Measurements from ENCODE around the gene CADPS2. TPM values are rescaled to one million over a fixed set of nuclear protein-coding genes. Genes with fewer than 3 reads are reported as not detected.

Gene CADPS2
- total RNA-seq, 1 donor from 2014 or later = 10.1 TPM

DNA sequence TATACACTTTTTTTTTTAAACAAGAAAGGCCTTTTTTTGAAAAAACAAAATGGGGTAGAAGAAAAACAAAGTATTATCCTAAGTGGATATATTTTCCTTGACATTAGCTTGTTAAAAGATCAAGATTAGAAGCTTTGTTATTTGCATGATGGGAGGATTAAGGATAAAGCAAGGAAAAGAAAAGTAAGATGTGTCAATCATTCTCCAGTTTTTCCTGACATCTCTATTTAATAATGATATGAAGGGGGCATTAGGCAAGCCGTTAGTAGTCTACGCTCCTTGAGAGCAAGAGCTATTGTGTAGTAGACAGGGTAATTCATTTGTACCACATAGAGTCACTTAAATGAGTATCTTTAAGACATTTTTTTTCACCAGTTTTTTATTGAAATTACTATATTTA is 324.9 kb downstream of the CADPS2 start:
- Mint-ChIP-seq H3K36me3 (no peaks in the 10 kb centered on the region), H3K27me3 (peaks cover 4% of the 10 kb centered on the region), H3K27ac (no peak overlapping the region), H3K9me3 (no peaks in the 10 kb centered on the region), H3K4me3 (no peak overlapping the region), H3K4me1 (ENCODE audit: unreplicated experiment) (no peaks in the 10 kb centered on the region)
- DNase-seq (ENCODE audit: extremely low spot score, unreplicated experiment) = no peak
- TF ChIP-seq, protein P1, sequence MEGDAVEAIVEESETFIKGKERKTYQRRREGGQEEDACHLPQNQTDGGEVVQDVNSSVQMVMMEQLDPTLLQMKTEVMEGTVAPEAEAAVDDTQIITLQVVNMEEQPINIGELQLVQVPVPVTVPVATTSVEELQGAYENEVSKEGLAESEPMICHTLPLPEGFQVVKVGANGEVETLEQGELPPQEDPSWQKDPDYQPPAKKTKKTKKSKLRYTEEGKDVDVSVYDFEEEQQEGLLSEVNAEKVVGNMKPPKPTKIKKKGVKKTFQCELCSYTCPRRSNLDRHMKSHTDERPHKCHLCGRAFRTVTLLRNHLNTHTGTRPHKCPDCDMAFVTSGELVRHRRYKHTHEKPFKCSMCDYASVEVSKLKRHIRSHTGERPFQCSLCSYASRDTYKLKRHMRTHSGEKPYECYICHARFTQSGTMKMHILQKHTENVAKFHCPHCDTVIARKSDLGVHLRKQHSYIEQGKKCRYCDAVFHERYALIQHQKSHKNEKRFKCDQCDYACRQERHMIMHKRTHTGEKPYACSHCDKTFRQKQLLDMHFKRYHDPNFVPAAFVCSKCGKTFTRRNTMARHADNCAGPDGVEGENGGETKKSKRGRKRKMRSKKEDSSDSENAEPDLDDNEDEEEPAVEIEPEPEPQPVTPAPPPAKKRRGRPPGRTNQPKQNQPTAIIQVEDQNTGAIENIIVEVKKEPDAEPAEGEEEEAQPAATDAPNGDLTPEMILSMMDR (conservative IDR thresholded peaks at IDR 0.05) = no peak

GRCh38 chr7:122556873-122557542 is 329.3 kb downstream of the CADPS2 start:
- H3K9me3 Mint-ChIP-seq = no peaks in the 10 kb centered on the region
- DNase-seq (ENCODE audit: extremely low spot score, unreplicated experiment) = no peak
- H3K27me3 Mint-ChIP-seq = peaks cover 4% of the 10 kb centered on the region
- no peaks in the 10 kb centered on the region for H3K36me3 Mint-ChIP-seq
- TF ChIP-seq, protein P1 (conservative IDR thresholded peaks at IDR 0.05) = no peak
- H3K27ac Mint-ChIP-seq = no peak overlapping the region
- no peaks in the 10 kb centered on the region for H3K4me1 Mint-ChIP-seq (ENCODE audit: unreplicated experiment)
- no peak overlapping the region for H3K4me3 Mint-ChIP-seq

DNA sequence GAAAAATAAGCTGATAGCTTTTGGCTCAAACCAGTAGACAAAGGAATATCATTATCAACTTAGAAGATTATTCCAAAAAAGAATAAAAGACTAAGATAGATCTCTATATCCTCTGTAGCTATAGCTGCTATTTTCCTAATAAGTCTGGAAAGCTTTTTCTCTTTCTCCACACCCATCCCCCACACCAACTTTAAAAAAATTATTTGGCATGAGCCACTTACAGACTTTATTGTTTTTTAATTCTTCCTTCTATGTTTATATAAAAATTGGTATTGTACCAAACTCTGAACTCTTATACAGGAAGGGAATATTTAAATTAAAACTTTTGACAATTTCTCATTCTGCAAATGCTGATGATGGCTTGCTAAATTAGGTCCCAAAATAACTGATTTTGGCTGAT is 330.0 kb downstream of the CADPS2 start:
- H3K36me3 Mint-ChIP-seq = no peaks in the 10 kb centered on the region
- H3K27me3 Mint-ChIP-seq = peaks cover 4% of the 10 kb centered on the region
- TF ChIP-seq, protein P1 (conservative IDR thresholded peaks at IDR 0.05) = no peak
- no peak overlapping the region for H3K27ac Mint-ChIP-seq
- no peaks in the 10 kb centered on the region for H3K4me1 Mint-ChIP-seq (ENCODE audit: unreplicated experiment)
- H3K4me3 Mint-ChIP-seq = no peak overlapping the region
- H3K9me3 Mint-ChIP-seq = no peaks in the 10 kb centered on the region
- DNase-seq (ENCODE audit: extremely low spot score, unreplicated experiment) = no peak

- Mint-ChIP-seq H3K9me3 (no peaks in the 10 kb centered on the region), H3K36me3 (no peaks in the 10 kb centered on the region), H3K4me3 (no peak overlapping the region), H3K4me1 (ENCODE audit: unreplicated experiment) (no peaks in the 10 kb centered on the region), H3K27me3 (peaks cover 1% of the 10 kb centered on the region), H3K27ac (no peak overlapping the region)
- no peak for DNase-seq (ENCODE audit: extremely low spot score, unreplicated experiment)
- TF ChIP-seq, protein P1 (conservative IDR thresholded peaks at IDR 0.05) = no peak
Measured at GRCh38 chr7:122553761-122554160, 332.5 kb downstream of the CADPS2 start.

DNA sequence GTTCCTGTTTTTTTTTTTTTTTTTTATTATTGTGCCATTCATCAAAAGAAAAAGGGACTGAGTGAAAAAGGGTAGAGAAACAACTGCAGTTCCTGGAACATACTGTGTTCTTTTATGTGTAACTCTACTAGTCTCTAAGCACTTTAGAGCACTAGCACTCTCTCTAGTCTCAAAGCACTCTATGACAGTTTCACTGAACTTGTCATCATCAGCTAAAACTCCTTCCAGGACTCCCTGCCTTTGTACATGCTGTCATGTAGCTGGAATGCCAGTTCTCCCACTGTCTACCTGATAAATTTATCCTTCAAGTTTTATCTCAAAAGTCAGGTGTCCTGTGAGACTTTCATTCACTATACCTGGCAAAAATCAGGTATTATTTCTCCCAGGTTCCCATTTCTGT is 333.5 kb downstream of the CADPS2 start:
- Mint-ChIP-seq H3K4me3 (no peak overlapping the region), H3K36me3 (no peaks in the 10 kb centered on the region), H3K4me1 (ENCODE audit: unreplicated experiment) (no peaks in the 10 kb centered on the region), H3K9me3 (no peaks in the 10 kb centered on the region), H3K27ac (no peak overlapping the region), H3K27me3 (no peaks in the 10 kb centered on the region)
- TF ChIP-seq, protein P1 (conservative IDR thresholded peaks at IDR 0.05) = no peak
- DNase-seq (ENCODE audit: extremely low spot score, unreplicated experiment) = no peak
